Right lobe of liver (tissue), 4 donors: Measurements from ENCODE around the gene DUSP16.

ENCODE experiments used
- CTCF ChIP-seq, 4 donors: fragments of 200-600 bp in 3 of 4; fragments of 450-650 bp in 1 of 4; IDR thresholded peaks; one replicate each; pipeline versions ENCODE4 v1.5.1 to v1.8.0; 2016 to 2022; ENCODE audit warnings: antibody characterized with exemption in 4 of 4, mild to moderate bottlenecking in 2 of 4
- POLR2A ChIP-seq: fragments of 450-650 bp; IDR thresholded peaks from one replicate; pipeline ENCODE4 v1.6.1; 2017; ENCODE audit warnings: antibody characterized with exemption, mild to moderate bottlenecking
- donor health status: DM: no; HTN: no; CAD: no.
- donor health status: DM: no; HTN: no; CAD: no.
- donor health status: DM: no; HTN: yes; CAD: no.

GRCh38 chr12:12531194-12531593 is 31.5 kb downstream of the DUSP16 start:
- TF ChIP-seq CTCF (IDR thresholded peaks at IDR 0.05): no peak
- TF ChIP-seq POLR2A: no peak
